ENCODE results near the gene IL36G. TPM values are rescaled to one million over a fixed set of nuclear protein-coding genes. Genes with fewer than 3 reads are reported as not detected.

Gene IL36G
- total and polyA plus RNA-seq, 5 donors: not detected

DNA sequence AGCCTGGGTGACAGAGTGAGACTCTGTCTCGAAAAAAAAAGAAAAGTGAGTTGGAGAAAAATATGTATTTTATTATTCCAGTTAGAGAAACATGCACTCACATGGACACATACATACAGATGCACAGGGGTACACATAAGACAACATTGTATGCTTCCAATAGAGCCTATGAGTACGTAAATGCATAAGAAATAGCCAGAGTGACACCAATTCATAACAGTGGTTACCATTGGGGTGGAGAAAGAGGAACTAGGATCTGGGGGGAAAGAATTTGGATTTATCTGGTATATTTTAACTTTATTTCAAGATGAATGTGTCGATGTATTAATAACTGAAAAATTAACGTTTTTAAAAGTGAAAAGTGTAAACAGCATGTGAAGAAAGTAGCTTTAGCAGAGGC is 43.5 kb downstream of the IL36G start:
- intact Hi-C loops (cut with DNase I): no loop called here
- Histone ChIP-seq H3K27me3 (ENCODE audit: control insufficient read depth, insufficient read depth) (no peaks in the 10 kb centered on the region), H3K4me1 (ENCODE audit: control insufficient read depth, insufficient read depth, low read length) (no peaks in the 10 kb centered on the region), H3K27ac (ENCODE audit: low read length) (no peak overlapping the region), H3K9me3 (ENCODE audit: control insufficient read depth, low read length) (no peaks in the 10 kb centered on the region), H3K4me3 (ENCODE audit: low read length) (no peak overlapping the region)
- WGBS: 64% methylated on average over 4 of the region's 4 CpGs
- ATAC-seq (no peak), DNase-seq (no peak)

DNA sequence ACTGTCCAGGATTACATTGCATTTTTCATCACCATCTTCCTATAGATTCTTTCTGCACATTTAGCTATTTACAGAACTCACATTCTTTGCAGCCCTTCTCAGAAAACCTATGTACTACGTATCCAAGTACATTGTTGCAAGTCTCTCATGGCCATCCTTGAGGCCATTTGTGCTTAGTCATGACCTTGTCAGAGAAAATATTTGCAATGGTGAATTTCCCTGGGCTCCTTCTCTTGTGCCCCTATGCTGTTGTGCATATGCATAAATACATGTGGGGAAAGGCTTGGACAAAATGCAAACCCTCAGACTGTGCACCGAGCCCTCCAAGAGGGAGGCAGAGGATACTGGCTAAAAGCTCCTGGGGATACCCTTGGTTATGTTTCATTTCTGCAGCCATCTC is 47.0 kb downstream of the IL36G start:
- Histone ChIP-seq H3K27ac (ENCODE audit: low read length) (no peak overlapping the region), H3K9me3 (ENCODE audit: control insufficient read depth, low read length) (no peaks in the 10 kb centered on the region), H3K4me3 (ENCODE audit: low read length) (no peak overlapping the region), H3K27me3 (ENCODE audit: control insufficient read depth, insufficient read depth) (no peaks in the 10 kb centered on the region), H3K4me1 (ENCODE audit: control insufficient read depth, insufficient read depth, low read length) (no peaks in the 10 kb centered on the region)
- 85% methylated on average over 2 of the region's 2 CpGs for WGBS
- intact Hi-C loops (cut with DNase I): no loop called here
- ATAC-seq (no peak), DNase-seq (no peak)

- H3K4me1 ChIP-seq (ENCODE audit: control insufficient read depth, insufficient read depth, low read length): no peaks in the 10 kb centered on the region
- ATAC-seq: no peak
- no peak overlapping the region for H3K4me3 ChIP-seq (ENCODE audit: low read length)
- H3K27me3 ChIP-seq (ENCODE audit: control insufficient read depth, insufficient read depth): no peaks in the 10 kb centered on the region
- 61% methylated on average over 2 of the region's 2 CpGs for WGBS
- no peak overlapping the region for H3K27ac ChIP-seq (ENCODE audit: low read length)
- DNase-seq: no peak
- intact Hi-C loops (cut with DNase I): no loop called here
- H3K9me3 ChIP-seq (ENCODE audit: control insufficient read depth, low read length): no peaks in the 10 kb centered on the region
These were observed 47.9 kb downstream of the IL36G start for GRCh38 chr2:113025737-113026136.

- no peaks in the 10 kb centered on the region for H3K4me1 ChIP-seq (ENCODE audit: control insufficient read depth, insufficient read depth, low read length)
- no peaks in the 10 kb centered on the region for H3K27me3 ChIP-seq (ENCODE audit: control insufficient read depth, insufficient read depth)
- DNase-seq (no peak), ATAC-seq (no peak)
- no peak overlapping the region for H3K27ac ChIP-seq (ENCODE audit: low read length)
- intact Hi-C loops (cut with DNase I): no loop called here
- 66% methylated on average over 2 of the region's 2 CpGs for WGBS
- H3K9me3 ChIP-seq (ENCODE audit: control insufficient read depth, low read length): no peaks in the 10 kb centered on the region
- H3K4me3 ChIP-seq (ENCODE audit: low read length): no peak overlapping the region
These were observed 49.9 kb downstream of the IL36G start for GRCh38 chr2:113027691-113028090.

GRCh38 chr2:113028112-113028511 is 50.3 kb downstream of the IL36G start:
- no peaks in the 10 kb centered on the region for H3K9me3 ChIP-seq (ENCODE audit: control insufficient read depth, low read length)
- no peaks in the 10 kb centered on the region for H3K27me3 ChIP-seq (ENCODE audit: control insufficient read depth, insufficient read depth)
- H3K27ac ChIP-seq (ENCODE audit: low read length): no peak overlapping the region
- intact Hi-C loops (cut with DNase I): no loop called here
- DNase-seq (no peak), ATAC-seq (no peak)
- no peaks in the 10 kb centered on the region for H3K4me1 ChIP-seq (ENCODE audit: control insufficient read depth, insufficient read depth, low read length)
- WGBS: 5% methylated on average over 1 of the region's 1 CpG
- no peak overlapping the region for H3K4me3 ChIP-seq (ENCODE audit: low read length)

GRCh38 chr2:113032737-113033136 is 54.9 kb downstream of the IL36G start:
- Histone ChIP-seq H3K4me1 (ENCODE audit: control insufficient read depth, insufficient read depth, low read length) (no peaks in the 10 kb centered on the region), H3K27ac (ENCODE audit: low read length) (no peak overlapping the region), H3K4me3 (ENCODE audit: low read length) (no peak overlapping the region), H3K9me3 (ENCODE audit: control insufficient read depth, low read length) (no peaks in the 10 kb centered on the region), H3K27me3 (ENCODE audit: control insufficient read depth, insufficient read depth) (no peaks in the 10 kb centered on the region)
- WGBS: 87% methylated on average over 1 of the region's 1 CpG
- DNase-seq (no peak), ATAC-seq (no peak)
- intact Hi-C loops (cut with DNase I): no loop called here

- DNase-seq (no peak), ATAC-seq (no peak)
- no peaks in the 10 kb centered on the region for H3K27me3 ChIP-seq (ENCODE audit: control insufficient read depth, insufficient read depth)
- intact Hi-C loops (cut with DNase I): no loop called here
- no peaks in the 10 kb centered on the region for H3K9me3 ChIP-seq (ENCODE audit: control insufficient read depth, low read length)
- no peaks in the 10 kb centered on the region for H3K4me1 ChIP-seq (ENCODE audit: control insufficient read depth, insufficient read depth, low read length)
- no peak overlapping the region for H3K4me3 ChIP-seq (ENCODE audit: low read length)
- 74% methylated on average over 3 of the region's 3 CpGs for WGBS
- H3K27ac ChIP-seq (ENCODE audit: low read length): no peak overlapping the region
These were observed 56.2 kb downstream of the IL36G start for GRCh38 chr2:113034016-113034415.

Other genes starting within 250 kb of the IL36G start
- gene CKAP2L, start 213.4 kb upstream of the IL36G start, total RNA-seq: under 1 TPM in 2 of 4 donors, not detected in 2; 0.26 to 0.46 TPM
- not detected for gene CKAP2L, start 213.4 kb upstream of the IL36G start, polyA plus RNA-seq
- gene IL1A, start 193.5 kb upstream of the IL36G start, total RNA-seq: not detected
- not detected for gene IL1A, start 193.5 kb upstream of the IL36G start, polyA plus RNA-seq
- 1 to 10 TPM in 2 of 4 donors, under 1 TPM in 1, not detected in 1; 0.14 to 2.1 (median 1.7) TPM for gene IL1B, start 141.2 kb upstream of the IL36G start, total RNA-seq
- gene IL1B, start 141.2 kb upstream of the IL36G start, polyA plus RNA-seq: 0.70 TPM
- gene IL37, start 66.8 kb upstream of the IL36G start, total RNA-seq: not detected
- not detected for gene IL37, start 66.8 kb upstream of the IL36G start, polyA plus RNA-seq
- not detected for gene IL36A, start 27.5 kb downstream of the IL36G start, total RNA-seq
- not detected for gene IL36A, start 27.5 kb downstream of the IL36G start, polyA plus RNA-seq
- gene IL36B, start 74.9 kb downstream of the IL36G start, total RNA-seq: not detected
- gene IL36B, start 74.9 kb downstream of the IL36G start, polyA plus RNA-seq: not detected
- gene IL36RN, start 81.2 kb downstream of the IL36G start, total RNA-seq: not detected
- gene IL36RN, start 81.2 kb downstream of the IL36G start, polyA plus RNA-seq: not detected
- not detected for gene IL1F10, start 90.0 kb downstream of the IL36G start, total RNA-seq
- gene IL1F10, start 90.0 kb downstream of the IL36G start, polyA plus RNA-seq: not detected
- gene IL1RN, start 149.6 kb downstream of the IL36G start, total RNA-seq: 1 to 10 TPM in 1 of 4 donors, under 1 TPM in 3; 0.45 to 1.1 (median 0.78) TPM
- gene IL1RN, start 149.6 kb downstream of the IL36G start, polyA plus RNA-seq: 0.54 TPM
- 1 to 10 TPM; 2.0 to 4.0 (median 3.3) TPM for gene PSD4, start 196.0 kb downstream of the IL36G start, total RNA-seq
- 1.0 TPM for gene PSD4, start 196.0 kb downstream of the IL36G start, polyA plus RNA-seq